ENCODE data around the gene ZNF441.
A peak's percentile ranks its signal among the peaks of the same experiment; 100 is the strongest.

Gene ZNF441

GRCh38 chr19:11729586-11729985 is 37.2 kb upstream of the ZNF441 start:
- no peaks in the 10 kb centered on the region for H4K20me1 ChIP-seq (ENCODE audit: insufficient read depth, low read length)
- H3K4me3 ChIP-seq (ENCODE audit: low read depth in 1 of 2, low read length in 2 of 2) = no peak overlapping the region
- TF ChIP-seq CTCF (IDR thresholded peaks at IDR 0.05; ENCODE audit: borderline replicate concordance, extremely low read depth, low read length, poor library complexity, severe bottlenecking) = no peak
- no peak for TF ChIP-seq EZH2 (IDR thresholded peaks at IDR 0.05; ENCODE audit: borderline replicate concordance, low read depth, low read length, severe bottlenecking)
- DNase-seq (no peak), ATAC-seq (ENCODE audit: insufficient read depth, low read depth) (no peak)
- H3K4me2 ChIP-seq (ENCODE audit: insufficient read depth, low read length) = no peak overlapping the region
- peaks cover 61% of the 10 kb centered on the region for H3K79me2 ChIP-seq (ENCODE audit: insufficient read depth, low read length)
- H3K9ac ChIP-seq (ENCODE audit: low read depth, low read length) = no peak overlapping the region
- H3K27ac ChIP-seq (ENCODE audit: low read length) = no peak overlapping the region
- H3K36me3 ChIP-seq (ENCODE audit: insufficient read depth, low read length) = peaks cover 26% of the 10 kb centered on the region
- H3K9me3 ChIP-seq (ENCODE audit: insufficient read depth, low read length, severe bottlenecking) = no peaks in the 10 kb centered on the region
- no peaks in the 10 kb centered on the region for H3K27me3 ChIP-seq (ENCODE audit: insufficient read depth, low read length, poor library complexity)
- H2AFZ ChIP-seq (ENCODE audit: low read depth, low read length) = no peak overlapping the region
- no peaks in the 10 kb centered on the region for H3K4me1 ChIP-seq (ENCODE audit: insufficient read depth, low read length)

- Histone ChIP-seq H3K27ac (ENCODE audit: low read length) (no peak overlapping the region), H3K4me1 (ENCODE audit: insufficient read depth, low read length) (peaks cover 27% of the 10 kb centered on the region), H3K79me2 (ENCODE audit: insufficient read depth, low read length) (peaks cover 53% of the 10 kb centered on the region), H3K4me3 (ENCODE audit: low read depth in 1 of 2, low read length in 2 of 2) (no peak overlapping the region), H3K4me2 (ENCODE audit: insufficient read depth, low read length) (peak overlapping the region; percentile 22; the same call in 1 of the 2 replicates), H2AFZ (ENCODE audit: low read depth, low read length) (no peak overlapping the region), H4K20me1 (ENCODE audit: insufficient read depth, low read length) (peaks cover 6% of the 10 kb centered on the region; the same call in 1 of the 2 replicates), H3K27me3 (ENCODE audit: insufficient read depth, low read length, poor library complexity) (no peaks in the 10 kb centered on the region), H3K9ac (ENCODE audit: low read depth, low read length) (no peak overlapping the region), H3K36me3 (ENCODE audit: insufficient read depth, low read length) (peaks cover 19% of the 10 kb centered on the region), H3K9me3 (ENCODE audit: insufficient read depth, low read length, severe bottlenecking) (no peaks in the 10 kb centered on the region)
- ATAC-seq (ENCODE audit: insufficient read depth, low read depth) = no peak
- DNase-seq = no peak
- TF ChIP-seq CTCF (IDR thresholded peaks at IDR 0.05; ENCODE audit: borderline replicate concordance, extremely low read depth, low read length, poor library complexity, severe bottlenecking) (no peak), EZH2 (IDR thresholded peaks at IDR 0.05; ENCODE audit: borderline replicate concordance, low read depth, low read length, severe bottlenecking) (no peak)
These were observed 31.4 kb upstream of the ZNF441 start for GRCh38 chr19:11735375-11735774.

GRCh38 chr19:11736696-11737095 is 30.1 kb upstream of the ZNF441 start:
- Histone ChIP-seq H4K20me1 (ENCODE audit: insufficient read depth, low read length) (peaks cover 6% of the 10 kb centered on the region; the same call in 1 of the 2 replicates), H3K9me3 (ENCODE audit: insufficient read depth, low read length, severe bottlenecking) (no peaks in the 10 kb centered on the region), H3K9ac (ENCODE audit: low read depth, low read length) (no peak overlapping the region), H3K36me3 (ENCODE audit: insufficient read depth, low read length) (peaks cover 10% of the 10 kb centered on the region), H2AFZ (ENCODE audit: low read depth, low read length) (no peak overlapping the region), H3K27ac (ENCODE audit: low read length) (no peak overlapping the region), H3K4me1 (ENCODE audit: insufficient read depth, low read length) (peaks cover 27% of the 10 kb centered on the region), H3K4me3 (ENCODE audit: low read depth in 1 of 2, low read length in 2 of 2) (peak overlapping the region in 1 of 2 experiments; percentile 5; a peak in 1 of 4 replicates), H3K4me2 (ENCODE audit: insufficient read depth, low read length) (peak overlapping the region; percentile 96; the same call in 1 of the 2 replicates), H3K79me2 (ENCODE audit: insufficient read depth, low read length) (peaks cover 44% of the 10 kb centered on the region), H3K27me3 (ENCODE audit: insufficient read depth, low read length, poor library complexity) (no peaks in the 10 kb centered on the region)
- TF ChIP-seq EZH2 (IDR thresholded peaks at IDR 0.05; ENCODE audit: borderline replicate concordance, low read depth, low read length, severe bottlenecking) = no peak
- TF ChIP-seq CTCF (IDR thresholded peaks at IDR 0.05; ENCODE audit: borderline replicate concordance, extremely low read depth, low read length, poor library complexity, severe bottlenecking) = no peak
- peak; percentile 52 for DNase-seq
- ATAC-seq (ENCODE audit: insufficient read depth, low read depth) = no peak

All from DND-41 (cell line).